ENCODE results near the gene PLCL1. TPM values are rescaled to one million over a fixed set of nuclear protein-coding genes. Genes with fewer than 3 reads are reported as not detected.
"Not testable (repeated sequence)": the region's sequence is repeated elsewhere in the genome, so short reads cannot be mapped to it uniquely, and the experiment has no call there.

Gene PLCL1
- polyA plus RNA-seq, 1 donor: 20.7 TPM

GRCh38 chr2:198188982-198189381 is 384.6 kb downstream of the PLCL1 start:
- DNase-seq: no peak

GRCh38 chr2:198191651-198192050 is 387.3 kb downstream of the PLCL1 start:
- peak; percentile 15 for DNase-seq

- not testable (repeated sequence) for DNase-seq
Observed at GRCh38 chr2:198196556-198196955, 392.2 kb downstream of the PLCL1 start.

Other genes starting within 250 kb of the PLCL1 start
- gene RFTN2, start 129.0 kb upstream of the PLCL1 start, polyA plus RNA-seq (ENCODE audit: insufficient read length): 13.2 TPM
- gene MARS2, start 99.2 kb upstream of the PLCL1 start, polyA plus RNA-seq (ENCODE audit: insufficient read length): 3.9 TPM
- gene BOLL, start 19.3 kb upstream of the PLCL1 start, polyA plus RNA-seq (ENCODE audit: insufficient read length): 3.0 TPM

All from hindlimb muscle (tissue), 1 donor.